Activated naive CD8-positive, alpha-beta T cell treated with anti-CD3 and anti-CD28 coated beads, Interleukin-2, amount 10 ng/mL, durations not matched to agents 7 days and 5 days (primary cell): ENCODE data around the gene GSX2. TPM values are rescaled to one million over a fixed set of nuclear protein-coding genes. Genes with fewer than 3 reads are reported as not detected.
"Not testable (repeated sequence)": the region's sequence is repeated elsewhere in the genome, so short reads cannot be mapped to it uniquely, and the experiment has no call there.

Source experiments
- ATAC-seq: fragments of 150-1000 bp; cut with Tn5 transposase; one replicate; pipeline ENCODE4 v1.10.0; 2021; ENCODE audit warnings: low read depth, moderate library complexity
- POLR2A ChIA-PET: fragments of 350-600 bp; sonication (Branson Sonifier 250); formaldehyde crosslinking; loops from one replicate; lab custom pipeline; 2021; ENCODE audit warnings: antibody characterized with exemption; lab: Charles Lee
- DNase-seq: peaks from one replicate; pipeline ENCODE4 v3.0.0; 2021
- H3K27ac Mint-ChIP-seq: one replicate; pipeline ENCODE4 v1.8.0; 2022; ENCODE audit warnings: mild to moderate bottlenecking, mixed read lengths
- H3K27me3 Mint-ChIP-seq: one replicate; pipeline ENCODE4 v1.8.0; 2022; ENCODE audit warnings: mild to moderate bottlenecking, moderate library complexity, mixed read lengths
- H3K36me3 Mint-ChIP-seq: one replicate; pipeline ENCODE4 v1.8.0; 2021; ENCODE audit warnings: mild to moderate bottlenecking, mixed read lengths
- H3K4me1 Mint-ChIP-seq: one replicate; pipeline ENCODE4 v1.8.0; 2021; ENCODE audit warnings: mixed read lengths
- H3K4me3 Mint-ChIP-seq: one replicate; pipeline ENCODE4 v1.8.0; 2022; ENCODE audit warnings: mild to moderate bottlenecking, moderate library complexity, mixed read lengths
- H3K9me3 Mint-ChIP-seq: one replicate; pipeline ENCODE4 v1.8.0; 2021; ENCODE audit warnings: mixed read lengths
- total RNA-seq, 2 experiments: library from RNA; stranded (reverse); gene quantifications; one replicate each; pipeline ENCODE4 v1.2.3, GENCODE V29; 2021

The GSX2 gene
- not detected for total RNA-seq

- H3K4me3 Mint-ChIP-seq: peak within 1 kb of the TSS; percentile 64
- POLR2A ChIA-PET: no interaction called here
Measured at GRCh38 chr4:54099748-54100574, at the start of gene GSX2. Gene GSX2, plus strand, starts transcription at chr4:54100163. Its CDS starts 182 bp downstream, at chr4:54100345.

GRCh38 chr4:54050214-54050904 lies 49.6 kb upstream of the GSX2 start:
- no peak overlapping the region for H3K27ac Mint-ChIP-seq
- H3K36me3 Mint-ChIP-seq: peaks cover 27% of the 10 kb centered on the region
- peaks cover 8% of the 10 kb centered on the region for H3K4me1 Mint-ChIP-seq
- H3K9me3 Mint-ChIP-seq: no peaks in the 10 kb centered on the region
- H3K27me3 Mint-ChIP-seq: no peaks in the 10 kb centered on the region
- ATAC-seq: no peak
- no peak for DNase-seq
- no peak overlapping the region for H3K4me3 Mint-ChIP-seq
- POLR2A ChIA-PET: no interaction called here

More at GRCh38 chr4:54099748-54100574, at the start of gene GSX2:
- ATAC-seq (no peak), DNase-seq (no peak)
- Mint-ChIP-seq H3K4me1 (peaks cover 39% of the 10 kb centered on the region), H3K27me3 (peaks cover 93% of the 10 kb centered on the region), H3K9me3 (no peaks in the 10 kb centered on the region), H3K27ac (no peak within 1 kb of the TSS), H3K36me3 (no peaks in the 10 kb centered on the region)

- Mint-ChIP-seq H3K36me3 (peaks cover 17% of the 10 kb centered on the region), H3K4me1 (peaks cover 30% of the 10 kb centered on the region)
- not testable (repeated sequence) for H3K27me3 Mint-ChIP-seq, H3K4me3 Mint-ChIP-seq, H3K9me3 Mint-ChIP-seq, DNase-seq, H3K27ac Mint-ChIP-seq, ATAC-seq
- POLR2A ChIA-PET: interaction anchor here (0.7 to 1.0 kb wide), 3 partner anchors 10 to 767 kb away, joined by 3 to 5 read pairs (median 4); no protein-coding TSS in a partner anchor
Measured at GRCh38 chr4:54053322-54053721, 46.6 kb upstream of the GSX2 start.

GRCh38 chr4:54054501-54054900 lies 45.5 kb upstream of the GSX2 start:
- Mint-ChIP-seq H3K4me3 (no peak overlapping the region), H3K4me1 (peaks cover 35% of the 10 kb centered on the region)
- no peak for DNase-seq

GRCh38 chr4:54055494-54055893 lies 44.5 kb upstream of the GSX2 start:
- H3K27me3 Mint-ChIP-seq: no peaks in the 10 kb centered on the region
- peaks cover 15% of the 10 kb centered on the region for H3K36me3 Mint-ChIP-seq
- no peak overlapping the region for H3K4me3 Mint-ChIP-seq
- H3K4me1 Mint-ChIP-seq: peaks cover 41% of the 10 kb centered on the region
- no peak overlapping the region for H3K27ac Mint-ChIP-seq
- no peak for ATAC-seq
- DNase-seq: no peak
- H3K9me3 Mint-ChIP-seq: no peaks in the 10 kb centered on the region
- POLR2A ChIA-PET: interaction anchor here (1.1 kb wide), 1 partner anchor 178 kb away, joined by 3 read pairs; no protein-coding TSS in a partner anchor

More at GRCh38 chr4:54054501-54054900, 45.5 kb upstream of the GSX2 start:
- H3K27ac Mint-ChIP-seq: no peak overlapping the region
- H3K36me3 Mint-ChIP-seq: peaks cover 15% of the 10 kb centered on the region
- POLR2A ChIA-PET: no interaction called here
- H3K27me3 Mint-ChIP-seq: no peaks in the 10 kb centered on the region
- no peak for ATAC-seq
- H3K9me3 Mint-ChIP-seq: no peaks in the 10 kb centered on the region

GRCh38 chr4:54056360-54056759 lies 43.6 kb upstream of the GSX2 start:
- no peaks in the 10 kb centered on the region for H3K27me3 Mint-ChIP-seq
- H3K36me3 Mint-ChIP-seq: peaks cover 12% of the 10 kb centered on the region
- peak; percentile 79 for ATAC-seq
- POLR2A ChIA-PET: no interaction called here
- peaks cover 40% of the 10 kb centered on the region for H3K4me1 Mint-ChIP-seq
- H3K4me3 Mint-ChIP-seq: peak overlapping the region; percentile 65
- no peaks in the 10 kb centered on the region for H3K9me3 Mint-ChIP-seq
- peak overlapping the region; percentile 8 for H3K27ac Mint-ChIP-seq
- DNase-seq: no peak

GRCh38 chr4:54058171-54058570 lies 41.8 kb upstream of the GSX2 start:
- H3K27me3 Mint-ChIP-seq: no peaks in the 10 kb centered on the region
- no peaks in the 10 kb centered on the region for H3K9me3 Mint-ChIP-seq
- DNase-seq (no peak), ATAC-seq (peak; percentile 53)
- peak overlapping the region; percentile 65 for H3K4me3 Mint-ChIP-seq
- POLR2A ChIA-PET: no interaction called here
- peaks cover 15% of the 10 kb centered on the region for H3K36me3 Mint-ChIP-seq
- H3K27ac Mint-ChIP-seq: peak overlapping the region; percentile 67
- peaks cover 50% of the 10 kb centered on the region for H3K4me1 Mint-ChIP-seq

- H3K27ac Mint-ChIP-seq: no peak overlapping the region
- no peaks in the 10 kb centered on the region for H3K27me3 Mint-ChIP-seq
- POLR2A ChIA-PET: no interaction called here
- peak overlapping the region; percentile 3 for H3K4me3 Mint-ChIP-seq
- H3K4me1 Mint-ChIP-seq: peaks cover 50% of the 10 kb centered on the region
- peaks cover 9% of the 10 kb centered on the region for H3K36me3 Mint-ChIP-seq
- no peak for DNase-seq
- no peaks in the 10 kb centered on the region for H3K9me3 Mint-ChIP-seq
- ATAC-seq: no peak
Measured at GRCh38 chr4:54060116-54060515, 39.8 kb upstream of the GSX2 start.

GRCh38 chr4:54061067-54061466 lies 38.9 kb upstream of the GSX2 start:
- no peak overlapping the region for H3K27ac Mint-ChIP-seq
- H3K27me3 Mint-ChIP-seq: no peaks in the 10 kb centered on the region
- peaks cover 53% of the 10 kb centered on the region for H3K4me1 Mint-ChIP-seq
- DNase-seq: no peak
- H3K9me3 Mint-ChIP-seq: no peaks in the 10 kb centered on the region
- H3K4me3 Mint-ChIP-seq: peak overlapping the region; percentile 68
- POLR2A ChIA-PET: no interaction called here
- H3K36me3 Mint-ChIP-seq: peaks cover 4% of the 10 kb centered on the region
- ATAC-seq: no peak

GRCh38 chr4:54061873-54062272 lies 38.1 kb upstream of the GSX2 start:
- ATAC-seq (no peak), DNase-seq (no peak)
- no peak overlapping the region for H3K27ac Mint-ChIP-seq
- peak overlapping the region; percentile 68 for H3K4me3 Mint-ChIP-seq
- H3K27me3 Mint-ChIP-seq: no peaks in the 10 kb centered on the region
- peaks cover 49% of the 10 kb centered on the region for H3K4me1 Mint-ChIP-seq
- no peaks in the 10 kb centered on the region for H3K9me3 Mint-ChIP-seq
- POLR2A ChIA-PET: no interaction called here
- peaks cover 4% of the 10 kb centered on the region for H3K36me3 Mint-ChIP-seq

GRCh38 chr4:54062392-54062791 lies 37.6 kb upstream of the GSX2 start:
- POLR2A ChIA-PET: interaction anchor here (1.4 kb wide), 1 partner anchor 9 kb away, joined by 3 read pairs; no protein-coding TSS in a partner anchor
- Mint-ChIP-seq H3K27me3 (no peaks in the 10 kb centered on the region), H3K9me3 (no peaks in the 10 kb centered on the region), H3K27ac (peak overlapping the region; percentile 4), H3K4me3 (peak overlapping the region; percentile 97), H3K36me3 (peaks cover 4% of the 10 kb centered on the region), H3K4me1 (peaks cover 45% of the 10 kb centered on the region)
- DNase-seq (no peak), ATAC-seq (no peak)

GRCh38 chr4:54063229-54063628 lies 36.7 kb upstream of the GSX2 start:
- ATAC-seq (no peak), DNase-seq (no peak)
- Mint-ChIP-seq H3K27me3 (peaks cover 2% of the 10 kb centered on the region), H3K27ac (peak overlapping the region; percentile 94), H3K4me3 (peak overlapping the region; percentile 97), H3K4me1 (peaks cover 37% of the 10 kb centered on the region), H3K9me3 (no peaks in the 10 kb centered on the region), H3K36me3 (peaks cover 4% of the 10 kb centered on the region)
- POLR2A ChIA-PET: interaction anchor here (1.0 to 1.4 kb wide), 2 partner anchors 10 to 1351 kb away, joined by 3 read pairs; no protein-coding TSS in a partner anchor

GRCh38 chr4:54063737-54064316 lies 36.1 kb upstream of the GSX2 start:
- ATAC-seq (peak; percentile 33), DNase-seq (no peak)
- Mint-ChIP-seq H3K4me1 (peaks cover 33% of the 10 kb centered on the region), H3K27me3 (peaks cover 2% of the 10 kb centered on the region), H3K27ac (peak overlapping the region; percentile 94), H3K36me3 (peaks cover 4% of the 10 kb centered on the region), H3K4me3 (peak overlapping the region; percentile 97), H3K9me3 (no peaks in the 10 kb centered on the region)
- POLR2A ChIA-PET: interaction anchor here (1.0 to 1.4 kb wide), 2 partner anchors 10 to 1352 kb away, joined by 3 read pairs; no protein-coding TSS in a partner anchor
